Right lobe of liver (tissue), 6 donors: ENCODE measurements around the gene ETHE1. TPM values are rescaled to one million over a fixed set of nuclear protein-coding genes. Genes with fewer than 3 reads are reported as not detected.

Source experiments
- ATAC-seq, 4 donors: fragments of 200-7000 bp; cut with Tn5 transposase; one replicate each; pipeline ENCODE4 v1.9.1; 2020; ENCODE audit warnings: mild to moderate bottlenecking in 4 of 4, moderate library complexity in 4 of 4
- DNase-seq, 3 donors: peaks; one replicate each; pipeline ENCODE4 v3.0.0-alpha.2; 2020
- H3K27ac ChIP-seq, 3 donors: fragments of 200-600 bp; one replicate each; pipeline ENCODE4 v1.8.0; 2022
- H3K27me3 ChIP-seq, 2 donors: fragments of 200-600 bp; one replicate each; pipeline ENCODE4 v1.8.0; 2022
- H3K36me3 ChIP-seq, 4 donors: fragments of 200-600 bp; sonication (generic) in 1 of 4; one replicate each; pipeline versions ENCODE4 v1.5.1 to v1.8.0; 2017 to 2022; ENCODE audit warnings: control low read depth in 1 of 4
- H3K4me1 ChIP-seq, 4 donors: fragments of 200-600 bp; sonication (generic) in 1 of 4; one replicate each; pipeline versions ENCODE4 v1.5.1 to v1.8.0; 2017 to 2022; ENCODE audit warnings: control low read depth in 1 of 4
- H3K4me3 ChIP-seq, 3 donors: fragments of 200-600 bp; one replicate each; pipeline ENCODE4 v1.8.0; 2022
- H3K9me3 ChIP-seq, 4 donors: fragments of 200-600 bp; sonication (generic) in 1 of 4; one replicate each; pipeline versions ENCODE4 v1.5.1 to v1.8.0; 2017 to 2022; ENCODE audit warnings: control low read depth in 1 of 4
- CTCF ChIP-seq, 4 donors: fragments of 200-600 bp in 3 of 4; fragments of 450-650 bp in 1 of 4; IDR thresholded peaks; one replicate each; pipeline versions ENCODE4 v1.5.1 to v1.8.0; 2016 to 2022; ENCODE audit warnings: antibody characterized with exemption in 4 of 4, mild to moderate bottlenecking in 2 of 4
- POLR2A ChIP-seq: fragments of 450-650 bp; IDR thresholded peaks from one replicate; pipeline ENCODE4 v1.6.1; 2017; ENCODE audit warnings: antibody characterized with exemption, mild to moderate bottlenecking
- WGBS: methylation state at CpG from one replicate; pipeline ENCODE4 v1.1.6; 2018; ENCODE audit warnings: low coverage, low lambda C conversion rate; ENCODE audit not compliant: insufficient coverage; ENCODE audit errors: missing lambda C conversion rate; 5-methylcytosine and 5-hydroxymethylcytosine counted together
- intact Hi-C, 2 donors: fragments of 100-400 bp; cut with DNase I; formaldehyde crosslinking; loops; one replicate each; pipeline versions ENCODE4 v1.11.2 to v1.14.1; 2022
- total RNA-seq, 6 experiments: library from RNA; depleted of rRNA in 2 of 6; stranded (reverse); fragments of >200 nt in 2 of 6; fragmentation: NEBNext Ultra II Directional in 3 of 6; extraction: Animal tissue kit (Norgen Biotek cat#: 25700) in 3 of 6; gene quantifications; one replicate each; pipeline versions ENCODE4 v1.1.0 to v1.2.4, GENCODE V29; 2016 to 2023
- donor health status: DM: no; HTN: yes; CAD: no.
- donor health status: DM: no; HTN: no; CAD: no.
- donor health status: DM: no; HTN: no; CAD: no.
- donor health status: DM: no; HTN: yes; CAD: no.
- donor health status: DM: no; HTN: yes; CAD: no.

ETHE1 gene
- total RNA-seq, 6 experiments from 2014 or later: 26.4 to 60.8 (median 46.3) TPM

GRCh38 chr19:43501661-43502418, 25.2 kb downstream of the ETHE1 start:
- no peak for ATAC-seq
- intact Hi-C loops: no loop called here
- Histone ChIP-seq H3K27me3 (no peaks in the 10 kb centered on the region), H3K4me3 (no peak overlapping the region), H3K36me3 (peaks cover 0 to 7% (median 3%) of the 10 kb centered on the region in 4 donors), H3K9me3 (no peaks in the 10 kb centered on the region), H3K27ac (no peak overlapping the region), H3K4me1 (peaks cover 0 to 49% (median 14%) of the 10 kb centered on the region in 4 donors)
- TF ChIP-seq CTCF (IDR thresholded peaks at IDR 0.05): no peak
- no peak for TF ChIP-seq POLR2A
- DNase-seq: no peak
- 82% methylated on average over 13 of the region's 43 CpGs for WGBS

- Histone ChIP-seq H3K27ac (peak overlapping the region; percentile 39 to 81 (median 79)), H3K4me1 (peaks cover 0 to 43% (median 14%) of the 10 kb centered on the region in 4 donors), H3K9me3 (no peaks in the 10 kb centered on the region), H3K4me3 (no peak overlapping the region), H3K36me3 (peaks cover 0 to 23% (median 8%) of the 10 kb centered on the region in 4 donors), H3K27me3 (no peaks in the 10 kb centered on the region)
- intact Hi-C loops: no loop called here
- DNase-seq (peak; percentile 77 to 93 (median 91)), ATAC-seq (peak; percentile 77 to 84 (median 82))
- WGBS: 16% methylated on average over 3 of the region's 3 CpGs
- TF ChIP-seq POLR2A: no peak
- no peak for TF ChIP-seq CTCF (IDR thresholded peaks at IDR 0.05)
Observed at GRCh38 chr19:43499042-43499441, 28.0 kb downstream of the ETHE1 start.

- Histone ChIP-seq H3K27ac (peak overlapping the region; percentile 39 to 81 (median 79)), H3K4me3 (no peak overlapping the region), H3K27me3 (no peaks in the 10 kb centered on the region), H3K9me3 (no peaks in the 10 kb centered on the region), H3K36me3 (peaks cover 0 to 27% (median 8%) of the 10 kb centered on the region in 4 donors), H3K4me1 (peaks cover 0 to 43% (median 14%) of the 10 kb centered on the region in 4 donors)
- ATAC-seq (peak; percentile 11 to 61 (median 40)), DNase-seq (peak in 1 of 3 donors; percentile 69)
- TF ChIP-seq POLR2A: no peak
- 48% methylated on average over 4 of the region's 5 CpGs for WGBS
- intact Hi-C loops: no loop called here
Observed at GRCh38 chr19:43498233-43498842, 28.7 kb downstream of the ETHE1 start.

- TF ChIP-seq POLR2A: no peak
- no peak for TF ChIP-seq CTCF (IDR thresholded peaks at IDR 0.05)
- no peaks in the 10 kb centered on the region for H3K9me3 ChIP-seq
- no peak for DNase-seq
- H3K27ac ChIP-seq: no peak overlapping the region
- 100% methylated on average over 1 of the region's 7 CpGs for WGBS
- no peaks in the 10 kb centered on the region for H3K27me3 ChIP-seq
- intact Hi-C loops: no loop called here
- H3K4me1 ChIP-seq: peaks cover 0 to 29% (median 9%) of the 10 kb centered on the region in 4 donors
- H3K4me3 ChIP-seq: no peak overlapping the region
- peaks cover 0 to 27% (median 10%) of the 10 kb centered on the region in 4 donors for H3K36me3 ChIP-seq
- ATAC-seq: peak in 1 of 4 donors; percentile 7
Observed at GRCh38 chr19:43496960-43497359, 30.0 kb downstream of the ETHE1 start.

GRCh38 chr19:43495082-43495481, 31.9 kb downstream of the ETHE1 start:
- Histone ChIP-seq H3K27me3 (no peaks in the 10 kb centered on the region), H3K4me3 (no peak overlapping the region), H3K9me3 (no peaks in the 10 kb centered on the region), H3K27ac (no peak overlapping the region), H3K4me1 (peaks cover 0 to 28% (median 8%) of the 10 kb centered on the region in 4 donors), H3K36me3 (peaks cover 0 to 27% (median 10%) of the 10 kb centered on the region in 4 donors)
- no peak for ATAC-seq
- TF ChIP-seq POLR2A: no peak
- no peak for TF ChIP-seq CTCF (IDR thresholded peaks at IDR 0.05)
- no CpG with 5 or more reads among the region's 8 CpGs for WGBS
- DNase-seq: no peak
- intact Hi-C loops: no loop called here
